K562 (cell line): ENCODE data around the gene NDUFAF3. TPM values are rescaled to one million over a fixed set of nuclear protein-coding genes. Genes with fewer than 3 reads are reported as not detected.
A peak's percentile ranks its signal among the peaks of the same experiment; 100 is the strongest.
"Not testable (repeated sequence)": the region's sequence is repeated elsewhere in the genome, so short reads cannot be mapped to it uniquely, and the experiment has no call there.

ENCODE experiments used
- ATAC-seq: fragments of 200-7000 bp; cut with Tn5 transposase; 3 replicates; pipeline ENCODE4 v1.9.1; 2020; ENCODE audit warnings: moderate library complexity
- BruUV-seq: library from RNA; stranded (reverse); fragments of 400-500 nt; replicated peaks from 2 replicates; lab custom pipeline; 2021; lab: Mats Ljungman, UMichigan
- CTCF ChIA-PET: fragments of 300-600 bp; formaldehyde crosslinking; extraction: SDS; loops from one replicate; lab custom pipeline; 2021; ENCODE audit warnings: low intra/inter-chr PET ratio; lab: Yijun Ruan, JAX
- POLR2A ChIA-PET: fragments of 300-600, 350-650 bp; sonication (Branson Sonifier 250); formaldehyde crosslinking; extraction: SDS; loops from one replicate; lab custom pipeline; 2021; ENCODE audit warnings: antibody characterized with exemption, inconsistent platforms; lab: Yijun Ruan, JAX
- DNase-seq, 4 experiments: peaks; one replicate each; pipeline versions ENCODE4 v3.0.0 to v3.0.0-alpha.2; 2011 to 2018; ENCODE audit warnings: low spot score in 3 of 4, mixed read lengths in 3 of 4; ENCODE audit errors: extremely low read depth in 1 of 4
- FAIRE-seq: peaks from 2 replicates; lab custom pipeline; 2011; peaks lifted over from hg19 to GRCh38; lab: Jason Lieb, UNC
- H2AFZ ChIP-seq: 2 replicates; pipeline ENCODE4 v1.6.0; 2011; ENCODE audit warnings: low read depth, low read length, control low read depth, inconsistent platforms
- H3K27ac ChIP-seq: fragments of 200-600 bp; 3 replicates; pipeline ENCODE4 v1.8.0; 2011; ENCODE audit warnings: low read depth, mild to moderate bottlenecking, control low read depth, inconsistent platforms, low read length, moderate library complexity, mixed read lengths; ENCODE audit errors: extremely low read depth
- H3K27me3 ChIP-seq, 2 experiments: fragments of 300-600 bp in 1 of 2; 2 replicates in 1 of 2; 3 replicates in 1 of 2; pipeline versions ENCODE4 v1.6.0 to v1.8.0; 2011; ENCODE audit warnings: inconsistent platforms in 2 of 2, low read length in 2 of 2, mild to moderate bottlenecking in 1 of 2, mixed read lengths in 1 of 2, moderate library complexity in 1 of 2; ENCODE audit not compliant: control insufficient read depth in 2 of 2, insufficient read depth in 2 of 2
- H3K36me3 ChIP-seq: fragments of 300-600 bp; 3 replicates; pipeline ENCODE4 v1.8.0; 2011; ENCODE audit warnings: mild to moderate bottlenecking, low read length, inconsistent platforms; ENCODE audit not compliant: control insufficient read depth, insufficient read depth
- H3K4me1 ChIP-seq, 2 experiments: fragments of 200-600 bp in 1 of 2; replicated peaks in 1 of 2; 2 replicates in 1 of 2; 3 replicates in 1 of 2; pipeline versions ENCODE4 v1.5.1 to v1.8.0; 2011; ENCODE audit warnings: inconsistent platforms in 2 of 2, low read length in 2 of 2, mild to moderate bottlenecking in 1 of 2, mixed read lengths in 1 of 2, moderate library complexity in 1 of 2; ENCODE audit not compliant: control insufficient read depth in 2 of 2, insufficient read depth in 2 of 2
- H3K4me2 ChIP-seq: 2 replicates; pipeline ENCODE4 v1.6.1; 2011; ENCODE audit warnings: low read length, control low read depth, inconsistent platforms, mixed read lengths; ENCODE audit not compliant: insufficient read depth
- H3K4me3 ChIP-seq: fragments of 200-600 bp; sonication (generic), shearing (Covaris generic); 2 replicates; pipeline ENCODE4 v1.5.1; 2016; ENCODE audit warnings: control low read depth, inconsistent platforms
- H3K79me2 ChIP-seq: fragments of 200-600 bp; 3 replicates; pipeline ENCODE4 v1.8.0; 2011; ENCODE audit warnings: low read length, inconsistent platforms; ENCODE audit not compliant: control insufficient read depth, insufficient read depth
- H3K9ac ChIP-seq, 2 experiments: 2 replicates each; pipeline versions ENCODE4 v1.6.0 to v1.6.1; 2011; ENCODE audit warnings: low read depth in 2 of 2, low read length in 2 of 2, control low read depth in 1 of 2, inconsistent platforms in 1 of 2, mild to moderate bottlenecking in 1 of 2, mixed read lengths in 1 of 2; ENCODE audit not compliant: insufficient read depth in 1 of 2
- H3K9me1 ChIP-seq: one replicate; pipeline ENCODE4 v1.6.0; 2011; ENCODE audit warnings: inconsistent platforms, mild to moderate bottlenecking, low read length, moderate library complexity; ENCODE audit not compliant: control insufficient read depth, insufficient read depth
- H3K9me3 ChIP-seq: replicated peaks from 2 replicates; pipeline ENCODE4 v1.5.1; 2011; ENCODE audit warnings: low read depth, low read length, inconsistent platforms; ENCODE audit not compliant: control insufficient read depth, insufficient read depth
- H4K20me1 ChIP-seq: replicated peaks from 2 replicates; pipeline ENCODE4 v1.6.1; 2011; ENCODE audit warnings: low read length, inconsistent platforms, mixed read lengths; ENCODE audit not compliant: control insufficient read depth, insufficient read depth
- ETV1 ChIP-seq: fragments of 450-650 bp; conservative IDR thresholded peaks from 2 replicates; pipeline ENCODE4 v1.6.1; 2016; ENCODE audit warnings: missing genetic modification characterization, control low read depth, low read depth, missing compliant biosample characterization
- WHSC1 ChIP-seq: IDR thresholded peaks from one replicate; pipeline ENCODE4 v1.6.1; 2012; ENCODE audit warnings: low read length, control low read depth, inconsistent platforms
- WGBS: fragments of 100-300 bp; shearing (Covaris generic); methylation state at CpG from one replicate; pipeline ENCODE4 v1.1.6; 2016; ENCODE audit warnings: low coverage, mixed read lengths; ENCODE audit not compliant: insufficient coverage; ENCODE audit errors: missing lambda C conversion rate; 5-methylcytosine and 5-hydroxymethylcytosine counted together
- in situ Hi-C: fragments of 300-500 bp; cut with MboI; formaldehyde crosslinking; loops from 4 replicates; pipeline ENCODE4 v1.15.0; 2018; ENCODE audit warnings: inconsistent platforms, mixed read lengths
- intact Hi-C: fragments of 100-400 bp; cut with micrococcal nuclease; formaldehyde crosslinking; loops from 2 replicates; pipeline ENCODE4 v1.14.2; 2022
- polyA plus RNA-seq, 8 experiments: library from polyadenylated mRNA; depleted of rRNA in 4 of 8; stranded (reverse) in 5 of 8; unstranded in 3 of 8; fragments of >200 nt; fragmentation: Nextera tagmentation in 2 of 8; fragmentation: Illumina TruSeq in 1 of 8; extraction: Ambion mirVana in 2 of 8; extraction: Trizol in 1 of 8; gene quantifications; 2 replicates each; pipeline versions ENCODE4 v1.2.1 to v1.2.3, GENCODE V29; 2011 to 2014; ENCODE audit warnings: inconsistent platforms in 1 of 8, missing spikeins in 1 of 8
- total RNA-seq, 7 experiments: library from RNA; depleted of rRNA in 6 of 7; stranded (reverse); fragments of >200 nt in 6 of 7; fragmentation: Illumina TruSeq in 2 of 7; extraction: Trizol in 2 of 7; gene quantifications; 2 replicates each; pipeline versions ENCODE4 v1.2.1 to v1.2.3, GENCODE V29; 2011 to 2021; ENCODE audit warnings: low replicate concordance in 1 of 7
- TF ChIP-seq, protein P1 (sequence below): fragments of 450-650 bp; IDR thresholded peaks from 2 replicates; pipeline ENCODE4 v1.6.1; 2018; ENCODE audit not compliant: partially characterized antibody

The NDUFAF3 gene
- total and polyA plus RNA-seq, 9 of the 15 experiments (the other 6 are each of a cell fraction or from before 2014, with no cell fraction given) = 17.0 to 127 (median 36.3) TPM

DNA sequence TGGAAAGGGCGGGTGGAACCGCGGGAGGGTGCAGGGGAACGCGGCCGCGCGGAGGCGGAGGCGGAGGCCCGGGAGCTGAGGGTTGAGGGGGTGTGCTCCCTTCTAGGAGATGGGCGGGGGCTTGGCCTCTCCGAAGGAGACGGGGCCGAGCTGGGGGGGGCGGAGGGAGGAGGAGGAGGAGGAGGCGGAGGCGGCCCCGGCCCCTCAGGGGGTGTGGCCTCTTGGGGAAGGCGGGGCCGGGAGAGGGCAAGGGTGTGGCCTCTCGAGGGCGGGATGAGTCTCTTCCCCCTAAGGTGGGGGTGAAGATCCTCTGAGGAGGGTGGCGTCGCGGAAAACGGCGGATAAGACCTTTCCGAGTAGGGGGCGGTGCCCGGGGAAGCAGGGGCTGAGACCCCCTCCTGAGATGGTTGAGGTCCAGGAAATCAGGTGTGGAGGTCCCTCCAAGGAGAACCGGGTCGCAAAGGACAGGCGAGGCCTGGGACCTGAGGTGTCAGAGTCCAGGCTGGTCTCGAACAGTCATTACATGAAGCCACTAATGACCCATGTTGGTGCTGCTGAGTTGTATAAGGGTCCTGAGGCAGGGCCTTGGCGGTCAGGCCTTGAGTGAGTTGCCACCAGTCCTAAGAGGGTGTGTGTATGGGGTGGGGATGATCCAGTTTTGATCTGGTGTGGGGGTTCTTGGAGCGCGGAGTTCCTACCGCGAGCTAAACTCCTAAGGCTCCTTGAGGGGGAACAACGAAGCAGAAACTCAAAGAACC is 14.0 kb upstream of the NDUFAF3 start (continued):
- no peak for TF ChIP-seq ETV1 (tag)
- no peak for TF ChIP-seq WHSC1

DNA sequence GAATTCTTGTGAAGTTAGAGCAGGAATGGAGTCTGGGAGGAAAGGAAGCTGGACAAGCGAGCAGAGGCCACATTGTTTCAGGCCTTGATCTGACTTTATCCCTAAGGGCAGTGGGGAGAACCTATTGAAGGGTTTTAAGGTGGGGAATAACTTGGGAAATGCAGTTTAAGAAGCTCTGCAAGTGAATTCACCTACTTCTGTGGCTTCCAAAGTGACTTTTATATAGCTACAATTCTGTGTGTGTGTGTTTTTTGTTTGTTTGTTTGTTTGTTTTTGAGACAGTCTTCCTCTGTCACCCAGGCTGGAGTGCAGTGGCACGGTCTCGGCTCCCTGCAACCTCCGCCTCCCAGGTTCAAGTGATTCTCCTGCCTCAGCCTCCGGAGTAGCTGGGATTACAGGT is 13.3 kb upstream of the NDUFAF3 start:
- Histone ChIP-seq H3K36me3 (peaks cover 30% of the 10 kb centered on the region; the same call in 2 of the 3 replicates), H3K4me2 (peak overlapping the region; percentile 94), H3K9ac (peak overlapping the region; percentile 74 to 93), H3K4me3 (peak overlapping the region; percentile 80), H3K27ac (peak overlapping the region; percentile 69), H3K79me2 (peaks cover 56% of the 10 kb centered on the region), H3K4me1 (peaks cover 19 to 54% of the 10 kb centered on the region in 2 experiments; a peak in 4 of 5 replicates)
- ATAC-seq, FAIRE-seq, H4K20me1 ChIP-seq, in situ Hi-C loops, H3K9me1 ChIP-seq, DNase-seq, CTCF ChIA-PET, H3K9me3 ChIP-seq, H3K27me3 ChIP-seq, H2AFZ ChIP-seq, BruUV-seq: not testable (repeated sequence)
- POLR2A ChIA-PET = interaction anchor here (0.6 to 3.0 kb wide), 5 partner anchors 12 to 126 kb away, joined by 3 to 104 read pairs (median 5); partner anchors contain the start of genes DALRD3, NDUFAF3 and QRICH1
- 81% methylated on average over 5 of the region's 5 CpGs for WGBS
- TF ChIP-seq, protein P1, sequence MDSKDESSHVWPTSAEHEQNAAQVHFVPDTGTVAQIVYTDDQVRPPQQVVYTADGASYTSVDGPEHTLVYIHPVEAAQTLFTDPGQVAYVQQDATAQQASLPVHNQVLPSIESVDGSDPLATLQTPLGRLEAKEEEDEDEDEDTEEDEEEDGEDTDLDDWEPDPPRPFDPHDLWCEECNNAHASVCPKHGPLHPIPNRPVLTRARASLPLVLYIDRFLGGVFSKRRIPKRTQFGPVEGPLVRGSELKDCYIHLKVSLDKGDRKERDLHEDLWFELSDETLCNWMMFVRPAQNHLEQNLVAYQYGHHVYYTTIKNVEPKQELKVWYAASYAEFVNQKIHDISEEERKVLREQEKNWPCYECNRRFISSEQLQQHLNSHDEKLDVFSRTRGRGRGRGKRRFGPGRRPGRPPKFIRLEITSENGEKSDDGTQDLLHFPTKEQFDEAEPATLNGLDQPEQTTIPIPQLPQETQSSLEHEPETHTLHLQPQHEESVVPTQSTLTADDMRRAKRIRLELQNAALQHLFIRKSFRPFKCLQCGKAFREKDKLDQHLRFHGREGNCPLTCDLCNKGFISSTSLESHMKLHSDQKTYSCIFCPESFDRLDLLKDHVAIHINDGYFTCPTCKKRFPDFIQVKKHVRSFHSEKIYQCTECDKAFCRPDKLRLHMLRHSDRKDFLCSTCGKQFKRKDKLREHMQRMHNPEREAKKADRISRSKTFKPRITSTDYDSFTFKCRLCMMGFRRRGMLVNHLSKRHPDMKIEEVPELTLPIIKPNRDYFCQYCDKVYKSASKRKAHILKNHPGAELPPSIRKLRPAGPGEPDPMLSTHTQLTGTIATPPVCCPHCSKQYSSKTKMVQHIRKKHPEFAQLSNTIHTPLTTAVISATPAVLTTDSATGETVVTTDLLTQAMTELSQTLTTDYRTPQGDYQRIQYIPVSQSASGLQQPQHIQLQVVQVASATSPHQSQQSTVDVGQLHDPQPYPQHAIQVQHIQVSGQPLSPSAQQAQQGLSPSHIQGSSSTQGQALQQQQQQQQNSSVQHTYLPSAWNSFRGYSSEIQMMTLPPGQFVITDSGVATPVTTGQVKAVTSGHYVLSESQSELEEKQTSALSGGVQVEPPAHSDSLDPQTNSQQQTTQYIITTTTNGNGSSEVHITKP = peak; percentile 76
- intact Hi-C loops = loop anchor here (5.0 kb wide), 1 partner anchor 91 kb away; the partner anchor contains the start of gene ARIH2
